ENCODE results near the gene FES. TPM values are rescaled to one million over a fixed set of nuclear protein-coding genes. Genes with fewer than 3 reads are reported as not detected.
"Not testable (repeated sequence)": the region's sequence is repeated elsewhere in the genome, so short reads cannot be mapped to it uniquely, and the experiment has no call there.

Gene FES
- total and polyA plus RNA-seq, 7 donors = 4.2 to 8.1 (median 7.1) TPM

DNA sequence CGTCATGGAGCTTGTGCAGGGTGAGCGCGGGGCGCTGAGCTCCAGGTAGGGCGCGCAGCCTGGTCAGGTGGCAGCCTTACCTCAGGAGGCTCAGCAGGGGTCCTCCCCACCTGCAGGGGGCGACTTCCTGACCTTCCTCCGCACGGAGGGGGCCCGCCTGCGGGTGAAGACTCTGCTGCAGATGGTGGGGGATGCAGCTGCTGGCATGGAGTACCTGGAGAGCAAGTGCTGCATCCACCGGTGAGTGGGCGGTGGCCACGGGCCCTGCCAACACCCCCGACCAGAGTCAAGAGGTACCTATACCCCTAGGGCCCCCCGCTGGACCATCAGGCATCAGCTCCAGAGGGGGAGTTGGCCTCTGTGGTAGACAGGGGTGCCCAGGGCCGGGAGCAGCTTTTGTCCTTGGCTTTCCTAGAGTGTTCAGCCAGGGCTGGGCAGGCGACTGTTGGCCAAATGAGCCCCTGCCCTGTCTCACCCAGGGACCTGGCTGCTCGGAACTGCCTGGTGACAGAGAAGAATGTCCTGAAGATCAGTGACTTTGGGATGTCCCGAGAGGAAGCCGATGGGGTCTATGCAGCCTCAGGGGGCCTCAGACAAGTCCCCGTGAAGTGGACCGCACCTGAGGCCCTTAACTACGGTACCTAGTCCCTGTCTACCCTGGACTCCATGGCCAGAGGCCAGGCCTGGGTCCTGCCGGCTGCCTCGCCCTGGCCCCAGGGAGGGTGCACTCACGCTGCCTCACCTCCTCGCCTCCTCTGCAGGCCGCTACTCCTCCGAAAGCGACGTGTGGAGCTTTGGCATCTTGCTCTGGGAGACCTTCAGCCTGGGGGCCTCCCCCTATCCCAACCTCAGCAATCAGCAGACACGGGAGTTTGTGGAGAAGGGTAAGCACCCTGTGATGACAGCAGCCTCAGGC lies 9.1 kb downstream of the FES start:
- H3K4me1 ChIP-seq = no peaks in the 10 kb centered on the region
- 91 to 92% (median 92%) methylated on average over 32 to 33 of the region's 33 CpGs for WGBS, 3 donors
- no peak overlapping the region for H3K4me3 ChIP-seq
- DNase-seq = no peak
- H3K27me3 ChIP-seq (ENCODE audit: insufficient read depth in 3 of 3, low read length in 2 of 3) = no peaks in the 10 kb centered on the region
- intact Hi-C loops (cut with DNase I) = no loop called here
- peaks cover 0 to 51% of the 10 kb centered on the region in 2 donors for H3K36me3 ChIP-seq (ENCODE audit: insufficient read depth in 1 of 2, low read depth in 1 of 2)
- H3K9me3 ChIP-seq = no peaks in the 10 kb centered on the region
- no peak overlapping the region for H3K27ac ChIP-seq
- TF ChIP-seq, protein P1, sequence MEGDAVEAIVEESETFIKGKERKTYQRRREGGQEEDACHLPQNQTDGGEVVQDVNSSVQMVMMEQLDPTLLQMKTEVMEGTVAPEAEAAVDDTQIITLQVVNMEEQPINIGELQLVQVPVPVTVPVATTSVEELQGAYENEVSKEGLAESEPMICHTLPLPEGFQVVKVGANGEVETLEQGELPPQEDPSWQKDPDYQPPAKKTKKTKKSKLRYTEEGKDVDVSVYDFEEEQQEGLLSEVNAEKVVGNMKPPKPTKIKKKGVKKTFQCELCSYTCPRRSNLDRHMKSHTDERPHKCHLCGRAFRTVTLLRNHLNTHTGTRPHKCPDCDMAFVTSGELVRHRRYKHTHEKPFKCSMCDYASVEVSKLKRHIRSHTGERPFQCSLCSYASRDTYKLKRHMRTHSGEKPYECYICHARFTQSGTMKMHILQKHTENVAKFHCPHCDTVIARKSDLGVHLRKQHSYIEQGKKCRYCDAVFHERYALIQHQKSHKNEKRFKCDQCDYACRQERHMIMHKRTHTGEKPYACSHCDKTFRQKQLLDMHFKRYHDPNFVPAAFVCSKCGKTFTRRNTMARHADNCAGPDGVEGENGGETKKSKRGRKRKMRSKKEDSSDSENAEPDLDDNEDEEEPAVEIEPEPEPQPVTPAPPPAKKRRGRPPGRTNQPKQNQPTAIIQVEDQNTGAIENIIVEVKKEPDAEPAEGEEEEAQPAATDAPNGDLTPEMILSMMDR (IDR thresholded peaks at IDR 0.05) = no peak
- no peak for ATAC-seq

DNA sequence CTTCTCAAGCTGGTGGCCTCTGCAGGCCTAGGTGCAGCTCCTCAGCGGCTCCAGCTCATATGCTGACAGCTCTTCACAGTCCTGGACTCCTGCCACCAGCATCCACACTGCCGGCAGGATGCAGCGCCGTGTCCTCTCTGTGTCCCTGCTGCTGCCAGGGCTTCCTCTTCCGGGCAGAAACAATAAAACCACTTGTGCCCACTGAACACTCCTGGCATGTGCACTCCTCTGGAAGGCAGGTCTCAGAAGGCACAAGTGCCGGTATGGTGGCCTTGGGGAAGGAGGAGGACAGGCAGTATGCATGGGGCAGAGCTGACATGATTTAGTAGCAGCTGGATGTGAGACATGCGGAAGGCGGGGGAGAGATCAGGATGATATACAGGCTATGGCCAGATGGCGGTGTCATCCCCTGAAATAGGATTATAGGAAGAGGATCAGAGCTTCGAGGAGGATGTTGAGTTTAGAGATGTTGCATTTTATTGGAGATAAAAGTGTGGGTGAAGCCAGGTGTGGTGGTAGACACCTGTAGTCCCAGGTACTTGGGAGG lies 11.3 kb downstream of the FES start:
- intact Hi-C loops (cut with DNase I) = no loop called here
- TF ChIP-seq, protein P1 (IDR thresholded peaks at IDR 0.05) = no peak
- 44 to 58% (median 53%) methylated on average over 10 of the region's 10 CpGs for WGBS, 3 donors
- peak in 1 of 4 donors; percentile 21 for ATAC-seq
- Histone ChIP-seq H3K9me3 (no peaks in the 10 kb centered on the region), H3K27me3 (ENCODE audit: insufficient read depth in 3 of 3, low read length in 2 of 3) (no peaks in the 10 kb centered on the region), H3K27ac (no peak overlapping the region), H3K4me3 (no peak overlapping the region), H3K36me3 (ENCODE audit: insufficient read depth in 1 of 2, low read depth in 1 of 2) (peaks cover 0 to 34% of the 10 kb centered on the region in 2 donors), H3K4me1 (no peaks in the 10 kb centered on the region)
- no peak for DNase-seq

GRCh38 chr15:90897131-90897655 lies 12.9 kb downstream of the FES start:
- H3K4me3 ChIP-seq; intact Hi-C loops (cut with DNase I); ATAC-seq; H3K9me3 ChIP-seq; H3K4me1 ChIP-seq; DNase-seq; H3K27me3 ChIP-seq (ENCODE audit: insufficient read depth in 3 of 3, low read length in 2 of 3); H3K27ac ChIP-seq: not testable (repeated sequence)
- WGBS, 3 donors = 91 to 96% (median 93%) methylated on average over 14 of the region's 14 CpGs
- peaks cover 0 to 27% of the 10 kb centered on the region in 2 donors for H3K36me3 ChIP-seq (ENCODE audit: insufficient read depth in 1 of 2, low read depth in 1 of 2)

DNA sequence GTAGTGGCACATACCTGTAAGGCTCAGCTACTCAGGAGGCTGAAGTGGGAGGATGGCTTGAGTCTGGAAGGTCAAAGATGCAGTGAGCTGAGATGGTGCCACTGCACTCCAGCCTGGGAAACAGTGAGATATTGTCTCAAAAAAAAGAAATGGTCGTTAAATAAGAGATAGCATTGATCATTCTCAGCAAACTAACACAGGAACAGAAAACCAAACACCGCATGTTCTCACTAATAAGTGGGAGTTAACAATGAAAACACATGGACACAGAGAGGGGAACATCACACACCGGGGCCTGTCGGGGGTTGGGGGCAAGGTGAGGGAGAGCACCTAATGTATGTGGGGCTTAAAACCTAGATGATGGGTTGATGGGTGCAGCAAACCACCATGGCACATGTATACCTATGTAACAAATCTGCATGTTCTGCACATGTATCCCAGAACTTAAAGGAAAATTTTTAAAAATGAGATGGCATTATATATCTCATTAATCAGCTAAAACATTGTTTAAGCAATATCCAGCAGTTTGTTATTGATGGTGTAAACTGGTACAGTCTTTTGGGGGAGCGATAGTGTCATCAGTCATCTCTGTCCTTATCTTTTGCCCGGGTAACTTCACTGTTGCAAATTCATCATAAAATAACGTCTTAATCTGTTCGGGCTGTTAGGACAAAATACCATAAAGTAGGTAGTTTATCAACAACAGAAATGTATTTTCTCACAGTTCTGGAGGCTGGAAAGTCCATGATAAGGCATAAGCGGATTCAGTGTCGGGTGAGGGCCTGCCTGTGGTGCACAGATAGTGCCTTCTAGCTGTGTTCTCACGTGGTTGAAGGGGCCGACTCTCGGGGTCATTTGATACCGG lies 17.1 kb downstream of the FES start:
- Histone ChIP-seq H3K4me1 (peaks cover 20% of the 10 kb centered on the region), H3K9me3 (no peaks in the 10 kb centered on the region), H3K36me3 (ENCODE audit: insufficient read depth in 1 of 2, low read depth in 1 of 2) (peaks cover 0 to 25% of the 10 kb centered on the region in 2 donors), H3K27me3 (ENCODE audit: insufficient read depth in 3 of 3, low read length in 2 of 3) (no peaks in the 10 kb centered on the region), H3K4me3 (peak overlapping the region; percentile 69), H3K27ac (peak overlapping the region; percentile 95)
- WGBS, 3 donors = 46 to 59% (median 51%) methylated on average over 14 of the region's 14 CpGs
- DNase-seq (peak in 1 of 2 donors; percentile 48), ATAC-seq (peak in 3 of 4 donors; percentile 28 to 42 (median 38))
- TF ChIP-seq, protein P1 (IDR thresholded peaks at IDR 0.05) = no peak
- intact Hi-C loops (cut with DNase I) = loop anchor here (1.0 to 2.0 kb wide), 2 partner anchors 31 kb away; partner anchors contain the start of gene HDDC3 (in 2 of the 2)
